T-helper 1 cell treated with Interleukin-12 subunit alpha and Interleukin-12 subunit beta and Interleukin-4 antibody, amounts not matched to agents 30 μg/mL and 1 μg/mL, for 36 hours (primary cell): ENCODE measurements around the gene ITGB1BP2.
"Not testable (repeated sequence)": the region's sequence is repeated elsewhere in the genome, so short reads cannot be mapped to it uniquely, and the experiment has no call there.

Source experiments
- H3K27ac Mint-ChIP-seq: one replicate; pipeline ENCODE4 v1.8.0; 2021; ENCODE audit warnings: mild to moderate bottlenecking, mixed read lengths
- H3K27me3 Mint-ChIP-seq: one replicate; pipeline ENCODE4 v1.8.0; 2021; ENCODE audit warnings: low read depth, mixed read lengths
- H3K36me3 Mint-ChIP-seq: one replicate; pipeline ENCODE4 v1.8.0; 2021; ENCODE audit warnings: low read depth, mixed read lengths
- H3K4me1 Mint-ChIP-seq: one replicate; pipeline ENCODE4 v1.8.0; 2021; ENCODE audit warnings: low read depth, mixed read lengths
- H3K4me3 Mint-ChIP-seq: one replicate; pipeline ENCODE4 v1.8.0; 2021; ENCODE audit warnings: mild to moderate bottlenecking, moderate library complexity, mixed read lengths
- H3K9me3 Mint-ChIP-seq: one replicate; pipeline ENCODE4 v1.8.0; 2021; ENCODE audit warnings: mixed read lengths

ITGB1BP2 gene

GRCh38 chrX:71349151-71349665 lies 47.7 kb downstream of the ITGB1BP2 start:
- not testable (repeated sequence) for H3K4me1 Mint-ChIP-seq, H3K9me3 Mint-ChIP-seq, H3K27ac Mint-ChIP-seq, H3K36me3 Mint-ChIP-seq, H3K27me3 Mint-ChIP-seq, H3K4me3 Mint-ChIP-seq

- H3K4me1 Mint-ChIP-seq, H3K4me3 Mint-ChIP-seq, H3K9me3 Mint-ChIP-seq, H3K36me3 Mint-ChIP-seq, H3K27me3 Mint-ChIP-seq, H3K27ac Mint-ChIP-seq: not testable (repeated sequence)
These were observed 48.3 kb downstream of the ITGB1BP2 start for GRCh38 chrX:71349867-71350266.

GRCh38 chrX:71352439-71352838 lies 50.9 kb downstream of the ITGB1BP2 start:
- H3K4me3 Mint-ChIP-seq, H3K4me1 Mint-ChIP-seq, H3K27ac Mint-ChIP-seq, H3K36me3 Mint-ChIP-seq, H3K27me3 Mint-ChIP-seq, H3K9me3 Mint-ChIP-seq: not testable (repeated sequence)
